Trophoblast cell (in vitro differentiated cells and primary cell): ENCODE data around the gene AIFM2.

Experiments
- DNase-seq, 2 donors: peaks; one replicate each; pipeline ENCODE4 v3.0.0-alpha.2; 2016
- H2AFZ ChIP-seq: 2 replicates; pipeline ENCODE4 v1.6.1; 2013; ENCODE audit warnings: low read length, moderate library complexity, mild to moderate bottlenecking; ENCODE audit not compliant: insufficient read depth, poor library complexity
- H2AK5ac ChIP-seq: 2 replicates; pipeline ENCODE4 v1.6.1; 2013; ENCODE audit warnings: mild to moderate bottlenecking, low read length
- H2BK120ac ChIP-seq: 2 replicates; pipeline ENCODE4 v1.6.1; 2013; ENCODE audit warnings: low read length, mild to moderate bottlenecking, moderate library complexity; ENCODE audit not compliant: insufficient read depth, poor library complexity
- H2BK12ac ChIP-seq: 2 replicates; pipeline ENCODE4 v1.6.1; 2013; ENCODE audit warnings: mild to moderate bottlenecking, low read length, moderate library complexity
- H2BK5ac ChIP-seq: 2 replicates; pipeline ENCODE4 v1.6.1; 2013; ENCODE audit warnings: low read length, low read depth, moderate library complexity, mild to moderate bottlenecking; ENCODE audit not compliant: poor library complexity
- H3K14ac ChIP-seq: 2 replicates; pipeline ENCODE4 v1.6.1; 2013; ENCODE audit warnings: mild to moderate bottlenecking, low read length
- H3K18ac ChIP-seq: 2 replicates; pipeline ENCODE4 v1.6.1; 2013; ENCODE audit warnings: mild to moderate bottlenecking, low read length
- H3K23ac ChIP-seq: 2 replicates; pipeline ENCODE4 v1.6.1; 2013; ENCODE audit warnings: low read length
- H3K27ac ChIP-seq: 2 replicates; pipeline ENCODE4 v1.5.1; 2013; ENCODE audit warnings: low read depth, mild to moderate bottlenecking, inconsistent platforms, low read length, moderate library complexity
- H3K27me3 ChIP-seq: 2 replicates; pipeline ENCODE4 v1.6.1; 2013; ENCODE audit warnings: inconsistent platforms, mild to moderate bottlenecking, low read length, moderate library complexity; ENCODE audit not compliant: insufficient read depth
- H3K36me3 ChIP-seq, 2 experiments: 1 replicate in 1 of 2; 2 replicates in 1 of 2; pipeline ENCODE4 v1.6.1; 2013; ENCODE audit warnings: low read length in 2 of 2, mild to moderate bottlenecking in 2 of 2, moderate library complexity in 1 of 2; ENCODE audit not compliant: insufficient read depth in 2 of 2, control insufficient read depth in 1 of 2
- H3K4ac ChIP-seq: 2 replicates; pipeline ENCODE4 v1.6.1; 2013; ENCODE audit warnings: low read depth, mild to moderate bottlenecking, low read length, moderate library complexity
- H3K4me1 ChIP-seq, 2 experiments: 1 replicate in 1 of 2; 2 replicates in 1 of 2; pipeline ENCODE4 v1.6.1; 2013; ENCODE audit warnings: low read length in 2 of 2, mild to moderate bottlenecking in 2 of 2, moderate library complexity in 1 of 2; ENCODE audit not compliant: insufficient read depth in 2 of 2, control insufficient read depth in 1 of 2
- H3K4me2 ChIP-seq: 2 replicates; pipeline ENCODE4 v1.6.1; 2013; ENCODE audit warnings: inconsistent platforms, mild to moderate bottlenecking, low read length, moderate library complexity
- H3K4me3 ChIP-seq: 2 replicates; pipeline ENCODE4 v1.5.1; 2013; ENCODE audit warnings: mild to moderate bottlenecking, low read depth, low read length, inconsistent platforms
- H3K79me1 ChIP-seq: one replicate; pipeline ENCODE4 v1.6.1; 2013; ENCODE audit warnings: low read length
- H3K79me2 ChIP-seq: 2 replicates; pipeline ENCODE4 v1.6.1; 2013; ENCODE audit warnings: low read length, mild to moderate bottlenecking; ENCODE audit not compliant: control insufficient read depth, insufficient read depth, poor library complexity
- H3K9ac ChIP-seq: 2 replicates; pipeline ENCODE4 v1.6.1; 2013; ENCODE audit warnings: mild to moderate bottlenecking, low read length
- H3K9me3 ChIP-seq: 2 replicates; pipeline ENCODE4 v1.6.1; 2013; ENCODE audit warnings: low read depth, mild to moderate bottlenecking, control low read depth, inconsistent platforms, low read length; ENCODE audit not compliant: insufficient read depth
- H4K12ac ChIP-seq: 2 replicates; pipeline ENCODE4 v1.6.1; 2013; ENCODE audit warnings: low read depth, mild to moderate bottlenecking, low read length, moderate library complexity
- H4K8ac ChIP-seq: 2 replicates; pipeline ENCODE4 v1.6.1; 2013; ENCODE audit warnings: low read depth, mild to moderate bottlenecking, low read length, moderate library complexity
- H4K91ac ChIP-seq: one replicate; pipeline ENCODE4 v1.6.1; 2013; ENCODE audit warnings: low read depth, mild to moderate bottlenecking, low read length, moderate library complexity
- WGBS: extraction: QIAGEN DNeasy Blood & Tissue Kit; methylation state at CpG from one replicate; pipeline ENCODE4 v1.1.7; 2013; ENCODE audit warnings: missing lambda C conversion rate; ENCODE audit not compliant: insufficient read length, insufficient coverage; ENCODE audit errors: extremely low coverage; 5-methylcytosine and 5-hydroxymethylcytosine counted together

AIFM2 gene

GRCh38 chr10:70142555-70142954, 9.9 kb upstream of the AIFM2 start:
- no peak overlapping the region for H3K27ac ChIP-seq
- no peaks in the 10 kb centered on the region for H3K27me3 ChIP-seq
- peaks cover 11% of the 10 kb centered on the region for H3K79me1 ChIP-seq
- no peak overlapping the region for H3K18ac ChIP-seq
- H3K4me2 ChIP-seq, result no peak overlapping the region
- H2BK120ac ChIP-seq, result no peak overlapping the region
- H3K9me3 ChIP-seq, result no peaks in the 10 kb centered on the region
- H2AK5ac ChIP-seq, result no peak overlapping the region
- H3K4me1 ChIP-seq, result peaks cover 5 to 6% of the 10 kb centered on the region in 2 experiments
- no peak overlapping the region for H4K91ac ChIP-seq
- no peak overlapping the region for H3K14ac ChIP-seq
- H2AFZ ChIP-seq, result no peak overlapping the region
- H4K8ac ChIP-seq, result no peak overlapping the region
- no peak overlapping the region for H2BK12ac ChIP-seq
- no peak overlapping the region for H3K4me3 ChIP-seq
- H2BK5ac ChIP-seq, result no peak overlapping the region
- no peak overlapping the region for H4K12ac ChIP-seq
- no peak for DNase-seq
- peaks cover 8% of the 10 kb centered on the region for H3K79me2 ChIP-seq
- H3K36me3 ChIP-seq, result no peaks in the 10 kb centered on the region
- H3K9ac ChIP-seq, result no peak overlapping the region
- H3K4ac ChIP-seq, result no peak overlapping the region
- WGBS, result no CpG with 5 or more reads among the region's 10 CpGs
- H3K23ac ChIP-seq, result no peak overlapping the region

GRCh38 chr10:70140297-70140696, 7.7 kb upstream of the AIFM2 start:
- Histone ChIP-seq H4K12ac (no peak overlapping the region), H3K4me2 (no peak overlapping the region), H3K23ac (no peak overlapping the region), H3K4me3 (no peak overlapping the region), H2BK5ac (no peak overlapping the region), H3K36me3 (no peaks in the 10 kb centered on the region), H2BK120ac (no peak overlapping the region), H3K27ac (no peak overlapping the region), H2AFZ (no peak overlapping the region), H4K91ac (no peak overlapping the region), H4K8ac (no peak overlapping the region), H3K79me1 (peaks cover 1% of the 10 kb centered on the region), H3K79me2 (peaks cover 1% of the 10 kb centered on the region), H3K9ac (no peak overlapping the region), H3K18ac (no peak overlapping the region), H3K27me3 (no peaks in the 10 kb centered on the region), H2AK5ac (no peak overlapping the region), H3K9me3 (no peaks in the 10 kb centered on the region), H3K14ac (no peak overlapping the region), H3K4me1 (peaks cover 4% of the 10 kb centered on the region in 2 experiments), H3K4ac (no peak overlapping the region), H2BK12ac (no peak overlapping the region)
- DNase-seq, result no peak
- WGBS, result no CpG with 5 or more reads among the region's 5 CpGs

DNA sequence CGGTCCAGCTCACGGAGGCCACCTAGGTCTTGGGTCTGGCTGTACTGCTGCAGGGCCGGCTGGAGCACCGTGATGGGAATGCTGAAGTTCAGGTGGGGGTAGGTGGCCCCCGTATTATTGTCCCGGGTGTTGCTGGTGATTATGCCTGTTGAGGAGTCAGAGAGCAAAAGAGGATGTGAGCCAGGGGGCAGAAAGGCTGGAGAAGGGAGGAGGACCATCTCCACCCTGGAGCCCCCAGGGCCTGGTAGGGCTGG, 7.3 kb upstream of the AIFM2 start:
- Histone ChIP-seq H3K9ac (no peak overlapping the region), H3K9me3 (no peaks in the 10 kb centered on the region), H2BK12ac (no peak overlapping the region), H3K4me1 (peaks cover 0 to under 1% of the 10 kb centered on the region in 2 experiments), H2AK5ac (no peak overlapping the region), H3K4ac (no peak overlapping the region), H2BK120ac (no peak overlapping the region), H3K27ac (no peak overlapping the region), H2BK5ac (no peak overlapping the region), H3K4me2 (no peak overlapping the region), H3K79me2 (no peaks in the 10 kb centered on the region), H4K91ac (no peak overlapping the region), H3K36me3 (no peaks in the 10 kb centered on the region), H3K18ac (no peak overlapping the region), H3K79me1 (no peaks in the 10 kb centered on the region), H3K14ac (no peak overlapping the region), H3K27me3 (no peaks in the 10 kb centered on the region), H2AFZ (no peak overlapping the region), H3K23ac (no peak overlapping the region), H3K4me3 (no peak overlapping the region), H4K8ac (no peak overlapping the region), H4K12ac (no peak overlapping the region)
- WGBS, result no CpG with 5 or more reads among the region's 6 CpGs
- DNase-seq, result no peak

DNA sequence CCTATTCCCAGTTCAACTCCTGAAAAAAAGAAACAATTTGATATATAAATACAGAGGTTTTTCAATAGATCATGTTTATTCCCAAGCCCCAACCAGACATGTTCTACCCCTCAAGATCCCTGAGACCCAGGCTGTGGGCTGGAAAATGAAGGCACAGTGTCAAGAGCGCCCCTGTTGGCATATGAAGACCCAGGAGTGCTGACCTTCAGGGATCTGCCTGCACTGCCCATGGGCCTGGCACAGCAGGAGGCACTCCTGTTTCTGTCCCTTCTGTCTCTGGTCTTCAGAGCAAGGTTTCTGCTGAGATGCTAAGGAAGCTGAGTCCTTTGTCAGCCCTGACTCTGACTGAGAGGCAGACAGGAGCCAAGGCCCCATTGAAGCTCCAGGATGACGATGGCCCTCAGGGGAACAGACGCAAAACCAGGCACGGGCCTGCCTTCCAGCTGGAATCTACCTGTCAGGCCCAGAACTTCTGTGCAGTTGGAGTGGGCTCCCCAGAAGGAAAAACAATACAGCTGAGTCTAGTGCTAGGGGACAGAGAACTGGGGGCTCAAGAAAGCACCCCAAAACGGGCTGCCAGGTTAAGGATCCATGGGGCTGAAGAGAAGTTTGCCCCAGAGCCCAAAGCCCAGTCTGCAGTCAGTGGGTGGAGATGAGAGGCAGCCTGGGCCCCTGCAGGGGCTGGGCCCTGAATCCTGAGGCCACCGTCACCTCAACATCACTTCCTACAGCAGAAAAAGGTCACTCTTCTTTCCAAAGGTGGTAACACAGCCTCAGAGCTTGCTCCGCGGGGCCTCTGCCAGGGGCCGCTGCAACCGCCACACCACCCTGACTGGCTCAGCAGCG, 6.7 kb upstream of the AIFM2 start:
- Histone ChIP-seq H4K8ac (no peak overlapping the region), H3K18ac (no peak overlapping the region)
- no CpG with 5 or more reads among the region's 11 CpGs for WGBS

More for the DNA sequence above, 6.7 kb upstream of the AIFM2 start:
- Histone ChIP-seq H4K91ac (no peak overlapping the region), H3K79me2 (no peaks in the 10 kb centered on the region), H2AK5ac (no peak overlapping the region), H3K9ac (no peak overlapping the region), H2BK120ac (no peak overlapping the region), H3K9me3 (no peaks in the 10 kb centered on the region), H2AFZ (no peak overlapping the region), H3K36me3 (no peaks in the 10 kb centered on the region), H3K4me3 (no peak overlapping the region), H3K14ac (no peak overlapping the region), H3K4me2 (no peak overlapping the region), H3K27me3 (no peaks in the 10 kb centered on the region), H2BK5ac (no peak overlapping the region), H4K12ac (no peak overlapping the region), H3K27ac (no peak overlapping the region), H3K4me1 (no peaks in the 10 kb centered on the region), H3K79me1 (no peaks in the 10 kb centered on the region), H2BK12ac (no peak overlapping the region), H3K23ac (no peak overlapping the region), H3K4ac (no peak overlapping the region)
- DNase-seq, result no peak
